Measurements from ENCODE around the gene SNRPN. TPM values are rescaled to one million over a fixed set of nuclear protein-coding genes. Genes with fewer than 3 reads are reported as not detected.
A peak's percentile ranks its signal among the peaks of the same experiment; 100 is the strongest.

SNRPN gene
- total and polyA plus RNA-seq, 7 donors = 65.4 to 240 (median 108) TPM

- H3K4me3 ChIP-seq = no peak overlapping the region
- ATAC-seq (peak in 2 of 4 donors; percentile 42 to 57), DNase-seq (no peak)
- H3K27me3 ChIP-seq (ENCODE audit: insufficient read depth in 3 of 3, low read length in 2 of 3) = no peaks in the 10 kb centered on the region
- H3K9me3 ChIP-seq = peaks cover 40% of the 10 kb centered on the region
- H3K36me3 ChIP-seq (ENCODE audit: insufficient read depth in 1 of 2, low read depth in 1 of 2) = peaks cover 7 to 53% of the 10 kb centered on the region in 2 donors
- no peak overlapping the region for H3K27ac ChIP-seq
- no peak for TF ChIP-seq CTCF (IDR thresholded peaks at IDR 0.05)
- WGBS, 3 donors = 82 to 83% (median 82%) methylated on average over 2 of the region's 2 CpGs
- intact Hi-C loops (cut with DNase I) = no loop called here
- H3K4me1 ChIP-seq = no peaks in the 10 kb centered on the region
Measured at GRCh38 chr15:25022233-25022632, 67.4 kb downstream of the SNRPN start.

Other genes with a start within 250 kb of the SNRPN start
- 10 to 100 TPM; 22.2 to 26.8 (median 24.1) TPM for gene SNURF, start within 50 bp of the SNRPN start, total RNA-seq
- 1 to 10 TPM; 2.2 to 3.9 (median 3.4) TPM for gene SNURF, start within 50 bp of the SNRPN start, polyA plus RNA-seq

All from psoas muscle (tissue), 8 donors.